ENCODE results near the gene PTPN5. TPM values are rescaled to one million over a fixed set of nuclear protein-coding genes. Genes with fewer than 3 reads are reported as not detected.

Gene PTPN5
- total RNA-seq: under 1 TPM in 3 of 4 donors, not detected in 1; 0.38 to 0.65 (median 0.44) TPM

DNA sequence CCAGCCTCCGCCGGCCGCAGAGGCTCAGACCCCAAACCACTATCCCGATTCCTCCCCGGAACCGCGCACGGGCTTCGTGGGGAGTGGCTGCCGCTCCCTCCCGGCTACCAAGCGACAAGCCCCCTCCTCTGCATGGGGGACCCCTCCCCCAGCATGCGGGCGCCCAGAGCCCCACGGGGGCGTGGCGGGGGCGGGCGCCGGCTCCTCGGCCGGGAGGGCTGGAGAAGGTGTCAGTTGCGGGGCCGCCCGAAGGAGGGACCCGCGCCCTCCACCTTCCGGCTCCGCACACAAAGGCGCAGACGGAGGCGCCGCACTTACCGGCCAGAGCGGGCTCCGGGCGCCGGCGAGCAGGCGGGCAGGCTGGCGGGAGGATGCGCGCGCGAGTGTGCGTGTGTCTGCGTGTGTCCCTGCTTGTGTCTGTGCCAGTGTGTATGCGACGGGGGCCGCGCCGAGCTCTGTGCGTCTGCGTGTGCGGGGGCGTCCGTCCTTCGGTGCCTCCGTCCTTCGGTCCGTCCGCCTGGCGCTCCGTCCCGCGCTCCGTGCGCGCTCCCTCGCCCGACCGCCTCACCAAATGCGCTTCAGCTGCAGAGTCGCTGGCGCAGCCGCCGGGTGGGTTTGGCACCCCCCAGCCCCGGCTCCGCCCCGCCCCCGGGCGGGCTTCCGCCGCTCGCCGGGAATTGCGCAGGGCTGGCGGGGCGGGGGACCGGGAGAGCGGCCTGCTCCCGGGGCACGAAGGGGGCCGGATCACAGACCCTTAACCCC lies at the start of gene PTPN5:
TSS of gene PTPN5 (minus strand) at position 592 of the 762 bp plus-strand sequence. CDS start 19,840 bp downstream, outside the sequence.
- TF ChIP-seq, protein P1, sequence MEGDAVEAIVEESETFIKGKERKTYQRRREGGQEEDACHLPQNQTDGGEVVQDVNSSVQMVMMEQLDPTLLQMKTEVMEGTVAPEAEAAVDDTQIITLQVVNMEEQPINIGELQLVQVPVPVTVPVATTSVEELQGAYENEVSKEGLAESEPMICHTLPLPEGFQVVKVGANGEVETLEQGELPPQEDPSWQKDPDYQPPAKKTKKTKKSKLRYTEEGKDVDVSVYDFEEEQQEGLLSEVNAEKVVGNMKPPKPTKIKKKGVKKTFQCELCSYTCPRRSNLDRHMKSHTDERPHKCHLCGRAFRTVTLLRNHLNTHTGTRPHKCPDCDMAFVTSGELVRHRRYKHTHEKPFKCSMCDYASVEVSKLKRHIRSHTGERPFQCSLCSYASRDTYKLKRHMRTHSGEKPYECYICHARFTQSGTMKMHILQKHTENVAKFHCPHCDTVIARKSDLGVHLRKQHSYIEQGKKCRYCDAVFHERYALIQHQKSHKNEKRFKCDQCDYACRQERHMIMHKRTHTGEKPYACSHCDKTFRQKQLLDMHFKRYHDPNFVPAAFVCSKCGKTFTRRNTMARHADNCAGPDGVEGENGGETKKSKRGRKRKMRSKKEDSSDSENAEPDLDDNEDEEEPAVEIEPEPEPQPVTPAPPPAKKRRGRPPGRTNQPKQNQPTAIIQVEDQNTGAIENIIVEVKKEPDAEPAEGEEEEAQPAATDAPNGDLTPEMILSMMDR (IDR thresholded peaks at IDR 0.05; ENCODE audit: low read depth): no peak

DNA sequence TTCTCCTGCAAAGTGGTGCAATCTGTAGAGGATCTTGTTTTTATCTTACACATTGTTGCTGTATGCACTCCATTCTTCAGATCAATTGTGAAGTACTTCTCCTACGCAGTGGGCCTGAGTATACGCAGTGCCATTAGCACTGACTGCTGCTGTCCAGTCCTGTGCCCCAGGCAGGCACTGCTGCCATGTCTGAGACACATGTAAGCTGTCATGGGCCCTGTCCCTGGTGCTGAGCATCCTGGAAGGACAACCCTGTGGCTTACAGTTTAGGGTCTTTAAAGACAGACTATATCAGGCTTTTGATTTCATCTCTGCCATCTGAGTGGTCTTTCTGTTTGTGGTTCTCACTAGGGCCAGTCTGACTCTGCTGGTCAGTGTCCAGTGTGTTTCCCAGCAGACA lies 44.8 kb upstream of the PTPN5 start:
- TF ChIP-seq, protein P1 (IDR thresholded peaks at IDR 0.05; ENCODE audit: low read depth): no peak

DNA sequence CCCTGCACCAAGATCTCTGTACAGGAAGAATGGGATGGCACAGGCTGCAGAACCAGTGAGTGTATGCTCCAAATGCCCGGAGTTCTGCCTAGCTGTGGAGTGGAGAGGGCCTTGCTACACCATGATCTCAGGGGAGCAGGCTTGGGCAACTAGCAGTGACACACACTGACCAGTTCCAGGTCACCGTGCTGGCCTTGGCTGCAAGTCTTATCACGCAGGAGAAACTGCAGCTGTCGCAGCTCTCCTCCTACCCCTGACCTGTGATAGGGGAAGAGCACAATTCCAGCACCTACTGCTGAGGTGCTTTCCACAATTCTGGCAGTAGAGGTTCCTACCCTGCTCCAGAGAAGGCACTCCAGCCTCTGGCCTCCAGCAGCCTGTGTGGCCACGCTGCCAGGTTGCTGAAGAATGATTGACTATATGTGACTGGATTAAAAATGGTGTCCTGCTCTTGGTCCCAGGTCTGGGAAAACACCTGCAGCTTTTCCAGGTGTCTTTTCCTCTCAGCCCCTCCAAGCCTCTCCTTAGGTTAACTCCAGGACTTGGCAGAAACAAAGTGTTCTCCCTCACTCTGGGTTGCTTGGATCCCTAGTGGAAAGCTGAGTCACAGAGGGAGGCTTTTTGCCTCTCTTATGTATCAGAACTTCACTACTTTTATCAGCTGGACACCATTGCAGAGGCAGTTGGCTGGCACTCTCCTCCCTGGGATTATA lies 43.3 kb upstream of the PTPN5 start:
- TF ChIP-seq, protein P1 (IDR thresholded peaks at IDR 0.05; ENCODE audit: low read depth): no peak

DNA sequence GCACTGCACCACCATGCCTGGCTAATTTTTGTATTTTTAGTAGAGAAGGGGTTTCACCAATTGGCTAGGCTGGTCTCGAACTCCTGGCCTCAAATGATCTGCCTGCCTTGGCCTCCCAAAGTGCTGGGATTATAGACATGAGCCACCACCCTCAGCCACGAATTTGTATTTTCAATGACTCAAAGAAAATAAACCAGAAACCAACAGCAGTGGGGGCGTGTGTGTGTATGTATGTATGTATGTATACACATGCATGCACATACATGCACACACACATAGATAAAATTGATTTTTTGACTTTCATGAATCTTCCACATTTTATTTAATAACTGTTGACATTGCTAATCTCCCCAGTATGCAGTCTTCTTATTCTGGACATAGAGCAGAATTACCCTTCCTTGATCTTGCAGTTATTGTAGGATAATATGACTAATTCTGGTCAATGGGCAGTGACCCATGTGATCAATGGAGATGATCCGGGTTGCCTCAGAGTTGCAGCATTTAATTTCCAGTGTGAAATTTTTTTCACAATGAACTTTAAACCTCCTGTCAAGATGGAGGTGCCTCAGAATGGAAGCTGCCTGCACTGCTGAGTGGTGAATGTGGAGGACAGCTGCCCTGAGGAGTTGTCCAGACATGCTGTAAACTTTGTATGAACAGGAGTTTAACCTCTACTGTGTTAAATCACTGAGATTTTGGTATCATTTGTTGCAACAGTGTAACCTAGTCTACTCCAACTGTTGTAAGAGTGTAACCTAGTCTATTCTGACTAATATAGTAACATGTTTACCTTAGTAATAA lies 12.8 kb upstream of the PTPN5 start:
- TF ChIP-seq, protein P1 (IDR thresholded peaks at IDR 0.05; ENCODE audit: low read depth): no peak

DNA sequence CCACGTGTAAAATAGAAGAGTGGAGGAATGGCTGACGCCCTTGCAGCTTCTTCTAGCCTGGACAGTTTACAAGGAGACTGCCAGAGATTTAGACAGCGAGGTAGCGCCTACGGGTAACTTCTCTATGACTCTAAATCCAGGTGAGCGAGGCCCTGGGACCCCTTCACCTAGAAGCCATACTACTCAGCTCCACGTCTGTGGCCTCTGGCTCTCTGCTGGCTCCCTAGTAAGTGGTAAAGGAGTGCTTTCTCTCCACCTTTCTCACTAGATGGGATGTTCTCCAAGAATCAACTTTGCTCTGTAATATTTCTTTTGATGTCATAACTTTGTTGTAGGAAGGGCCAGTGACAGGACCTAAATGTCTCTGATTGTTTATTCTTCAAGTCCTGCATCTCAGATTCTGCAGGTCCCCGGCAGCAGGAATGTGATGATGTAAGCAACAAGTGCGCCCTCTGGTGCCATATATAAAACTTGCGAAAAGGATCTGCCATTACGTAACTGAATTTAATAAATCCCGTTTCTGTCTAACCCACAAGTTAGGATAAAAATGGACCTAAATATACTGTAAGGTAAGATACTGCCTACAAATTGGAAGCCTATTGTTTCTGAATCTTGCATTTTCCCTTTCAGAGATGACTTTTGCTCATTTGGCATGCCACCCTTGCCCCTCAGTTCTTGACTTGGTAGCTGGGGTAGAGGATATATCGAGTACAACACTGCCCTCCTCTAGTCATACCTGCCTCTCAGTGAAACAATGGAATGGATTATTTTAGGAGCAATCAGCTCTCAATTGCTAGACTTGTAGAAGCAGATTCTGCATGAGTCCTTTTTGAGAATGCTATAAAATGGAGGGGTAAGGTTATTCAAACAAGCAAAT lies 11.0 kb upstream of the PTPN5 start:
- TF ChIP-seq, protein P1 (IDR thresholded peaks at IDR 0.05; ENCODE audit: low read depth): no peak

DNA sequence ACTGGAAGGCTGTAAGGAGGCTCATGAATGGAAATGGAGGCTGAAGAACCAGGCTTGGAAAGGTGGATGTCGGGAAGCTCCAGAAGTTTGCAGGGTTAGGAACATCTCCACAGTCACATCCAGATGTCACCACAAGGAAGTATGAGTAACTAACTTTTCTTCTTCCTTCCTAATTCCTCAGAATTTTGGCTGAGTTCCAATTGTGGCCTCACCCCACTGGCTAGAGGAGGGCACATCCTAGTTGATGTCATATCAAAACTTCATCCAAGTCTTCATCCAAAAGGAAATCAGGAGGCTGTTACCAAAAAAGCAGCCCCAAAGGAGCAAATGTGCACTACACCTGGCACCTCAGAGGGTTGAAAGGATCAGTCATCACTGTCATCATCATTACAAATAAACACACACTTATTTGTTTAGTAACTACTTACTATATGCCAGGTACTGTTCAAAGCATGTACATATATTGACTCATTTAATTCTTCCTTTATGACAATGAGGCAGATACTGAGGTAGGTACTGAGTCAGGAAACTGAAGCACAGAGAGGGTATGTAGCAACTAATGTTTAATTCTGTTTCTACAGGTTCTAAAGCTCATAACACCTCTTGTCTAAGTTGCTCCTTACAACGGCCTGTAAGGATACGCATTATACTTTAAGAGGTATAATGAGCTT lies 7.3 kb upstream of the PTPN5 start:
- TF ChIP-seq, protein P1 (IDR thresholded peaks at IDR 0.05; ENCODE audit: low read depth): no peak
